ENCODE measurements around the gene SKAP1.

The SKAP1 gene

GRCh38 chr17:48129981-48130380 lies 300.0 kb downstream of the SKAP1 start:
- no peak for DNase-seq

GRCh38 chr17:48128400-48128799 lies 301.6 kb downstream of the SKAP1 start:
- no peak for DNase-seq

- no peak for DNase-seq
These were observed 302.5 kb downstream of the SKAP1 start for GRCh38 chr17:48127371-48128051.

GRCh38 chr17:48126532-48126850 lies 303.5 kb downstream of the SKAP1 start:
- DNase-seq: no peak

- no peak for DNase-seq
These were observed 304.0 kb downstream of the SKAP1 start for GRCh38 chr17:48125829-48126531.

- no peak for DNase-seq
These were observed 306.1 kb downstream of the SKAP1 start for GRCh38 chr17:48123776-48124388.

GRCh38 chr17:48123111-48123510 lies 306.9 kb downstream of the SKAP1 start:
- no peak for DNase-seq

- no peak for DNase-seq
These were observed 307.4 kb downstream of the SKAP1 start for GRCh38 chr17:48122665-48123045.

- DNase-seq: no peak
These were observed 307.9 kb downstream of the SKAP1 start for GRCh38 chr17:48121923-48122664.

- DNase-seq: peak; percentile 52
These were observed 316.8 kb downstream of the SKAP1 start for GRCh38 chr17:48113201-48113676.

- DNase-seq: no peak
These were observed 318.1 kb downstream of the SKAP1 start for GRCh38 chr17:48111937-48112241.

GRCh38 chr17:48110761-48111160 lies 319.3 kb downstream of the SKAP1 start:
- DNase-seq: no peak

- peak; percentile 93 for DNase-seq
These were observed 322.6 kb downstream of the SKAP1 start, which contains the start of gene SNX11 for GRCh38 chr17:48107137-48108055. SNX11 (plus strand) TSS chr17:48107766; CDS start chr17:48112044, 4,278 bp downstream.

GRCh38 chr17:48106802-48107136 lies 323.2 kb downstream of the SKAP1 start:
- no peak for DNase-seq

GRCh38 chr17:48104440-48104839 lies 325.6 kb downstream of the SKAP1 start:
- DNase-seq: no peak

- DNase-seq: no peak
These were observed 327.0 kb downstream of the SKAP1 start for GRCh38 chr17:48102798-48103715.

GRCh38 chr17:48102043-48102750 lies 327.8 kb downstream of the SKAP1 start:
- no peak for DNase-seq

GRCh38 chr17:48101012-48101720 lies 328.8 kb downstream of the SKAP1 start, which contains the start of gene CBX1:
CBX1 (minus strand) TSS chr17:48101478; CDS start chr17:48077004, 24,474 bp downstream.
- DNase-seq: peak; percentile 93

GRCh38 chr17:48100591-48101011 lies 329.4 kb downstream of the SKAP1 start:
- DNase-seq: no peak

- no peak for DNase-seq
These were observed 329.9 kb downstream of the SKAP1 start for GRCh38 chr17:48100160-48100559.
